Measurements from ENCODE around the gene TEX48.

GRCh38 chr9:114643001-114643400, 39.0 kb downstream of the TEX48 start:
- TF ChIP-seq CTCF (IDR thresholded peaks at IDR 0.05) = no peak
- TF ChIP-seq POLR2A (IDR thresholded peaks at IDR 0.05) = no peak
